ENCODE data around the gene KCNQ1. TPM values are rescaled to one million over a fixed set of nuclear protein-coding genes. Genes with fewer than 3 reads are reported as not detected.

Gene KCNQ1
- total and polyA plus RNA-seq, 12 donors, result 11.0 to 447 (median 320) TPM

GRCh38 chr11:2704356-2704755, 259.5 kb downstream of the KCNQ1 start:
- TF ChIP-seq, protein P1, sequence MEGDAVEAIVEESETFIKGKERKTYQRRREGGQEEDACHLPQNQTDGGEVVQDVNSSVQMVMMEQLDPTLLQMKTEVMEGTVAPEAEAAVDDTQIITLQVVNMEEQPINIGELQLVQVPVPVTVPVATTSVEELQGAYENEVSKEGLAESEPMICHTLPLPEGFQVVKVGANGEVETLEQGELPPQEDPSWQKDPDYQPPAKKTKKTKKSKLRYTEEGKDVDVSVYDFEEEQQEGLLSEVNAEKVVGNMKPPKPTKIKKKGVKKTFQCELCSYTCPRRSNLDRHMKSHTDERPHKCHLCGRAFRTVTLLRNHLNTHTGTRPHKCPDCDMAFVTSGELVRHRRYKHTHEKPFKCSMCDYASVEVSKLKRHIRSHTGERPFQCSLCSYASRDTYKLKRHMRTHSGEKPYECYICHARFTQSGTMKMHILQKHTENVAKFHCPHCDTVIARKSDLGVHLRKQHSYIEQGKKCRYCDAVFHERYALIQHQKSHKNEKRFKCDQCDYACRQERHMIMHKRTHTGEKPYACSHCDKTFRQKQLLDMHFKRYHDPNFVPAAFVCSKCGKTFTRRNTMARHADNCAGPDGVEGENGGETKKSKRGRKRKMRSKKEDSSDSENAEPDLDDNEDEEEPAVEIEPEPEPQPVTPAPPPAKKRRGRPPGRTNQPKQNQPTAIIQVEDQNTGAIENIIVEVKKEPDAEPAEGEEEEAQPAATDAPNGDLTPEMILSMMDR (IDR thresholded peaks at IDR 0.05), result no peak
- TF ChIP-seq POLR2A (IDR thresholded peaks at IDR 0.05), result no peak
- Histone ChIP-seq H3K9me3 (replicated peaks in 1 of 3) (no peaks in the 10 kb centered on the region), H3K27me3 (no peaks in the 10 kb centered on the region), H3K4me1 (replicated peaks in 1 of 2) (peaks cover 0 to 15% of the 10 kb centered on the region in 2 donors), H3K4me3 (no peak overlapping the region), H3K27ac (no peak overlapping the region), H3K36me3 (replicated peaks in 1 of 2) (no peaks in the 10 kb centered on the region)
- intact Hi-C loops (cut with DNase I), result no loop called here
- WGBS, 4 donors, result 95 to 98% (median 97%) methylated on average over 6 of the region's 6 CpGs
- peak in 1 of 7 donors; percentile 10 for DNase-seq

DNA sequence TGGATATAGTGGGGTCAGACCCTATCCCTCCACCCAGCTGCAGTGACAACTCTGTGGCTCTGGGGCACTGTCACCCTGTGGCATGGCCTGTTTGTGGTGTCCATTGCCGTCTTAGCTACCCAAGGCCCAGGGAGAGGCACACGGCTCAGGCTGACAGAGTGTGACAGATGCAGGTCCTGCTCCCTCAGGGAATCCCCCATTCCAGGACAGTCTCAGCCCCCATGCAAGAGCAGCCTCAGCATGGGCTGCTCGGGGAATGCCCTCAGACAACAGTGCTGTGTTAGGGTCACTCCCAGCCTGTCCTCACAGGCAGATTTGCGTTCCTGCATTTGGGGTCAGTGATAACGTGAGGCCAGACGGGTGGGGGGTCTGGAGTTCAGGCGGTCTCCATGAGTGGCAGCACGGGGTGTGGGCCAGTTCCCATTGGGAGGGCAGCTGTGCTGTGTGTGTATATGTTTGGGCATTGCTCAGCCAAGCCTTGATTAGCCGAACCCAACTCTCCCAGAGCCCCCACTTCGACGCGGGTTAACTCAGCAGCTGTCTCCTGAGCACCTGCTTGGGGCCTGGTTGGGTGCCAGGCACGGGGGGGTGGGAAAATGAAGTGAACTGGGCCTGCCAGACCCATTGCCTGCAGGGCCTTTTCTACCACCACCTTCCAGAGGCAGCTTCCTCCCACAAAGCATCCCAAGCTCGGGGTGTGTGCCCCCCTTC, 260.2 kb downstream of the KCNQ1 start:
- peak in 1 of 7 donors; percentile 15 for DNase-seq
- H3K36me3 ChIP-seq (replicated peaks in 1 of 2), result no peaks in the 10 kb centered on the region
- H3K9me3 ChIP-seq (replicated peaks in 1 of 3), result no peaks in the 10 kb centered on the region
- H3K27ac ChIP-seq, result no peak overlapping the region
- no peaks in the 10 kb centered on the region for H3K27me3 ChIP-seq
- peaks cover 0 to 15% of the 10 kb centered on the region in 2 donors for H3K4me1 ChIP-seq (replicated peaks in 1 of 2)
- no peak for TF ChIP-seq POLR2A (IDR thresholded peaks at IDR 0.05)
- TF ChIP-seq, protein P1 (IDR thresholded peaks at IDR 0.05), result no peak
- intact Hi-C loops (cut with DNase I), result no loop called here
- WGBS, 4 donors, result 82 to 92% (median 88%) methylated on average over 5 to 14 of the region's 14 CpGs
- H3K4me3 ChIP-seq, result no peak overlapping the region

DNA sequence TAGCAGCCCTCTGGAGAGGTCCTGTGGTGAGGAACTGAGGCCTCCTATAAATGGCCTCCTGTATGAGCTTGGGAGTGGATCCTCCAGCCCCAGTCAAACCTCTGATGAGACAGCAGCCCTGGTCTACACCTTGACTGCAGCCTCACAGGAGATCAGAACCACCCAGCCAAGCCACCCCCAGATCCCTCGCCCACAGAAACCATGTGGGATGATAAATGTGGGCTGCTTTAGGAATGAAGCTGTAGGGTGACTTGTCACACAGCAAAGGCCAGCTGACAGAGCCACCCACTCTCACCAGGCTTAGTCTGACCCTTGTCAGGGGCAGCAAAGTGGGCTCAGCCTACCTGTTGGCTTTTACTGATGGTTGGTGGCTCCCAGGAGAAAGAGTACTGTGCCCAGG, 261.5 kb downstream of the KCNQ1 start:
- peak overlapping the region in 1 of 5 donors; percentile 37 for H3K27ac ChIP-seq
- intact Hi-C loops (cut with DNase I), result no loop called here

DNA sequence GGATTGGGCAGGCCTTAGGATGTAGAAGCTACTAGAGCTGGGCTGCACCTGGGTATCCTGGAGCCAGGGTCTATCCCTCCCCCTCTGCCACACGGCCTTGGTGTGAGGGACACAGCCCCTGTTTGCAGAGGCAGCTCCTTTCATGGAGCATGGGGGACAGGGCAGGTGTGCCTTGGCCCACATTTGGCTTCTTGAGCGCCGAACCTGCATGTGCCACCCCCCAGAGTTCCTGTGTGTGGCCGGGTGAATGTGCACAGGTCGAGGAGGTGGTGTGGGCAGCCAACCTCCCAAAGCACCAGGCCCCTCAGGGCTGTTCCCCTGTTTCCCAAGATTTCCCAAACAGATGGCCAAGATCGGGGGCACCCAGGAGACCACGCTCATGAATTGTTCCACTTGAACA, 262.9 kb downstream of the KCNQ1 start:
- Histone ChIP-seq H3K36me3 (replicated peaks in 1 of 2) (no peaks in the 10 kb centered on the region), H3K27ac (peak overlapping the region in 2 of 5 donors; percentile 41 to 74), H3K27me3 (no peaks in the 10 kb centered on the region), H3K4me3 (no peak overlapping the region), H3K9me3 (replicated peaks in 1 of 3) (no peaks in the 10 kb centered on the region), H3K4me1 (replicated peaks in 1 of 2) (peaks cover 0 to 4% of the 10 kb centered on the region in 2 donors)
- DNase-seq, result no peak
- 83 to 93% (median 88%) methylated on average over 4 to 7 of the region's 7 CpGs for WGBS, 4 donors
- intact Hi-C loops (cut with DNase I), result no loop called here
- TF ChIP-seq, protein P1 (IDR thresholded peaks at IDR 0.05), result no peak
- no peak for TF ChIP-seq POLR2A (IDR thresholded peaks at IDR 0.05)

More for the DNA sequence above, 261.5 kb downstream of the KCNQ1 start:
- no peak for DNase-seq
- Histone ChIP-seq H3K4me3 (no peak overlapping the region), H3K36me3 (replicated peaks in 1 of 2) (no peaks in the 10 kb centered on the region), H3K4me1 (replicated peaks in 1 of 2) (peaks cover 0 to 5% of the 10 kb centered on the region in 2 donors), H3K9me3 (replicated peaks in 1 of 3) (no peaks in the 10 kb centered on the region), H3K27me3 (no peaks in the 10 kb centered on the region)
- 67 to 100% (median 92%) methylated on average over 1 of the region's 1 CpG for WGBS, 4 donors
- TF ChIP-seq, protein P1 (IDR thresholded peaks at IDR 0.05), result no peak
- no peak for TF ChIP-seq POLR2A (IDR thresholded peaks at IDR 0.05)

Data from adrenal gland (tissue), 12 donors.